Measurements from ENCODE around the gene CASZ1.

Gene CASZ1

GRCh38 chr1:10614377-10615225 is 181.8 kb downstream of the CASZ1 start:
- no peak for DNase-seq
- in situ Hi-C loops (cut with HindIII; ENCODE audit: low pct_ligation_motif_present, low pct_unique_long_range_greater_than_20kb, low sequenced_read_pairs) = no loop called here

GRCh38 chr1:10613861-10614260 is 182.6 kb downstream of the CASZ1 start:
- in situ Hi-C loops (cut with HindIII; ENCODE audit: low pct_ligation_motif_present, low pct_unique_long_range_greater_than_20kb, low sequenced_read_pairs) = no loop called here
- DNase-seq = no peak

- in situ Hi-C loops (cut with HindIII; ENCODE audit: low pct_ligation_motif_present, low pct_unique_long_range_greater_than_20kb, low sequenced_read_pairs) = no loop called here
- no peak for DNase-seq
These were observed 183.1 kb downstream of the CASZ1 start for GRCh38 chr1:10613340-10613739.

GRCh38 chr1:10612436-10613160 is 183.8 kb downstream of the CASZ1 start:
- DNase-seq = no peak
- in situ Hi-C loops (cut with HindIII; ENCODE audit: low pct_ligation_motif_present, low pct_unique_long_range_greater_than_20kb, low sequenced_read_pairs) = no loop called here

- in situ Hi-C loops (cut with HindIII; ENCODE audit: low pct_ligation_motif_present, low pct_unique_long_range_greater_than_20kb, low sequenced_read_pairs) = no loop called here
These were observed 185.4 kb downstream of the CASZ1 start for GRCh38 chr1:10610901-10611600.

GRCh38 chr1:10608690-10609089 is 187.8 kb downstream of the CASZ1 start:
- no peak for DNase-seq
- in situ Hi-C loops (cut with HindIII; ENCODE audit: low pct_ligation_motif_present, low pct_unique_long_range_greater_than_20kb, low sequenced_read_pairs) = no loop called here

More at GRCh38 chr1:10610901-10611600, 185.4 kb downstream of the CASZ1 start:
- DNase-seq = no peak

GRCh38 chr1:10607228-10607627 is 189.2 kb downstream of the CASZ1 start:
- in situ Hi-C loops (cut with HindIII; ENCODE audit: low pct_ligation_motif_present, low pct_unique_long_range_greater_than_20kb, low sequenced_read_pairs) = no loop called here
- no peak for DNase-seq

GRCh38 chr1:10606064-10606463 is 190.4 kb downstream of the CASZ1 start:
- in situ Hi-C loops (cut with HindIII; ENCODE audit: low pct_ligation_motif_present, low pct_unique_long_range_greater_than_20kb, low sequenced_read_pairs) = no loop called here
- peak; percentile 83 for DNase-seq

- in situ Hi-C loops (cut with HindIII; ENCODE audit: low pct_ligation_motif_present, low pct_unique_long_range_greater_than_20kb, low sequenced_read_pairs) = no loop called here
- no peak for DNase-seq
These were observed 191.5 kb downstream of the CASZ1 start for GRCh38 chr1:10604966-10605365.

- no peak for DNase-seq
- in situ Hi-C loops (cut with HindIII; ENCODE audit: low pct_ligation_motif_present, low pct_unique_long_range_greater_than_20kb, low sequenced_read_pairs) = no loop called here
These were observed 193.5 kb downstream of the CASZ1 start for GRCh38 chr1:10602936-10603335.

- in situ Hi-C loops (cut with HindIII; ENCODE audit: low pct_ligation_motif_present, low pct_unique_long_range_greater_than_20kb, low sequenced_read_pairs) = no loop called here
- DNase-seq = no peak
These were observed 194.9 kb downstream of the CASZ1 start for GRCh38 chr1:10601342-10602070.

- peak; percentile 90 for DNase-seq
These were observed 197.1 kb downstream of the CASZ1 start for GRCh38 chr1:10599194-10599861.

GRCh38 chr1:10598389-10598702 is 198.1 kb downstream of the CASZ1 start:
- in situ Hi-C loops (cut with HindIII; ENCODE audit: low pct_ligation_motif_present, low pct_unique_long_range_greater_than_20kb, low sequenced_read_pairs) = no loop called here
- peak; percentile 37 for DNase-seq

More at GRCh38 chr1:10599194-10599861, 197.1 kb downstream of the CASZ1 start:
- in situ Hi-C loops (cut with HindIII; ENCODE audit: low pct_ligation_motif_present, low pct_unique_long_range_greater_than_20kb, low sequenced_read_pairs) = no loop called here

GRCh38 chr1:10597492-10598388 is 198.7 kb downstream of the CASZ1 start:
- peak; percentile 1 for DNase-seq

GRCh38 chr1:10596780-10597179 is 199.7 kb downstream of the CASZ1 start:
- in situ Hi-C loops (cut with HindIII; ENCODE audit: low pct_ligation_motif_present, low pct_unique_long_range_greater_than_20kb, low sequenced_read_pairs) = no loop called here
- DNase-seq = no peak

More at GRCh38 chr1:10597492-10598388, 198.7 kb downstream of the CASZ1 start:
- in situ Hi-C loops (cut with HindIII; ENCODE audit: low pct_ligation_motif_present, low pct_unique_long_range_greater_than_20kb, low sequenced_read_pairs) = no loop called here

GRCh38 chr1:10594595-10595223 is 201.7 kb downstream of the CASZ1 start:
- no peak for DNase-seq
- in situ Hi-C loops (cut with HindIII; ENCODE audit: low pct_ligation_motif_present, low pct_unique_long_range_greater_than_20kb, low sequenced_read_pairs) = no loop called here

GRCh38 chr1:10593750-10594149 is 202.7 kb downstream of the CASZ1 start:
- DNase-seq = no peak

More at GRCh38 chr1:10593750-10594149, 202.7 kb downstream of the CASZ1 start:
- in situ Hi-C loops (cut with HindIII; ENCODE audit: low pct_ligation_motif_present, low pct_unique_long_range_greater_than_20kb, low sequenced_read_pairs) = no loop called here

Measured in ACHN (cell line).